Neural progenitor cell (in vitro differentiated cells): ENCODE results near the gene SGTA. TPM values are rescaled to one million over a fixed set of nuclear protein-coding genes. Genes with fewer than 3 reads are reported as not detected.

ENCODE experiments used
- DNase-seq: peaks from one replicate; pipeline ENCODE4 v3.0.0-alpha.2; 2016; ENCODE audit warnings: low spot score
- H2AFZ ChIP-seq: fragments of 200-600 bp; sonication (generic); replicated peaks from 2 replicates; pipeline ENCODE4 v1.6.1; 2016; ENCODE audit warnings: antibody characterized with exemption
- H3F3A ChIP-seq: fragments of 200-600 bp; sonication (generic); 2 replicates; pipeline ENCODE4 v1.6.1; 2016; ENCODE audit warnings: antibody characterized with exemption, low read depth
- H3K27ac ChIP-seq: fragments of 200-600 bp; sonication (generic); 2 replicates; pipeline ENCODE4 v1.5.1; 2016; ENCODE audit warnings: mild to moderate bottlenecking
- H3K27me3 ChIP-seq: fragments of 200-600 bp; sonication (generic); 2 replicates; pipeline ENCODE4 v1.6.1; 2016; ENCODE audit warnings: mild to moderate bottlenecking, moderate library complexity
- H3K36me3 ChIP-seq: fragments of 200-600 bp; sonication (generic); 2 replicates; pipeline ENCODE4 v1.5.1; 2016
- H3K4me1 ChIP-seq: fragments of 200-600 bp; sonication (generic); 2 replicates; pipeline ENCODE4 v1.6.1; 2016; ENCODE audit warnings: mixed run types
- H3K4me2 ChIP-seq: fragments of 200-600 bp; sonication (generic); 2 replicates; pipeline ENCODE4 v1.6.1; 2016
- H3K4me3 ChIP-seq: fragments of 200-600 bp; sonication (generic); 2 replicates; pipeline ENCODE4 v1.5.1; 2016
- H3K79me2 ChIP-seq: fragments of 200-600 bp; sonication (generic); 2 replicates; pipeline ENCODE4 v1.6.1; 2016; ENCODE audit warnings: low read depth
- H3K9ac ChIP-seq: fragments of 200-600 bp; sonication (generic); 2 replicates; pipeline ENCODE4 v1.6.1; 2016
- H3K9me3 ChIP-seq: fragments of 200-600 bp; sonication (generic); 2 replicates; pipeline ENCODE4 v1.5.1; 2016; ENCODE audit warnings: low read depth
- H4K20me1 ChIP-seq: fragments of 200-600 bp; sonication (generic); 2 replicates; pipeline ENCODE4 v1.6.1; 2016; ENCODE audit warnings: low read depth
- H3K27ac Mint-ChIP-seq: 3 replicates; pipeline ENCODE4 v1.8.0; 2021; ENCODE audit warnings: mixed read lengths
- H3K27me3 Mint-ChIP-seq: 2 replicates; pipeline ENCODE4 v1.8.0; 2022; ENCODE audit warnings: low read depth, mild to moderate bottlenecking, inconsistent platforms, moderate library complexity, mixed read lengths; ENCODE audit not compliant: insufficient read depth
- H3K36me3 Mint-ChIP-seq: 3 replicates; pipeline ENCODE4 v1.8.0; 2021; ENCODE audit warnings: mixed read lengths
- H3K4me1 Mint-ChIP-seq: 3 replicates; pipeline ENCODE4 v1.8.0; 2021; ENCODE audit warnings: mixed read lengths
- H3K4me3 Mint-ChIP-seq: 3 replicates; pipeline ENCODE4 v1.8.0; 2021; ENCODE audit warnings: mild to moderate bottlenecking, moderate library complexity, mixed read lengths
- H3K9me3 Mint-ChIP-seq: 3 replicates; pipeline ENCODE4 v1.8.0; 2020; ENCODE audit warnings: mixed read lengths
- EZH2 ChIP-seq: fragments of 200-600 bp; sonication (generic); IDR thresholded peaks from 2 replicates; pipeline ENCODE4 v1.6.1; 2017; ENCODE audit warnings: antibody characterized with exemption, mild to moderate bottlenecking, moderate library complexity
- EZH2phosphoT487 ChIP-seq: fragments of 200-600 bp; sonication (generic); IDR thresholded peaks from 2 replicates; pipeline ENCODE4 v1.6.1; 2017; ENCODE audit warnings: antibody characterized with exemption
- total RNA-seq: library from RNA; depleted of rRNA; stranded (reverse); fragments of >200 nt; gene quantifications from 2 replicates; pipeline ENCODE4 v1.2.3, GENCODE V29; 2015; ENCODE audit warnings: low replicate concordance
- TF ChIP-seq, protein P1 (sequence below): fragments of 200-600 bp; sonication (generic); IDR thresholded peaks from 2 replicates; pipeline ENCODE4 v1.5.1; 2017; ENCODE audit warnings: antibody characterized with exemption, mild to moderate bottlenecking

The SGTA gene
- total RNA-seq, 1 donor from 2014 or later: 30.9 TPM

DNA sequence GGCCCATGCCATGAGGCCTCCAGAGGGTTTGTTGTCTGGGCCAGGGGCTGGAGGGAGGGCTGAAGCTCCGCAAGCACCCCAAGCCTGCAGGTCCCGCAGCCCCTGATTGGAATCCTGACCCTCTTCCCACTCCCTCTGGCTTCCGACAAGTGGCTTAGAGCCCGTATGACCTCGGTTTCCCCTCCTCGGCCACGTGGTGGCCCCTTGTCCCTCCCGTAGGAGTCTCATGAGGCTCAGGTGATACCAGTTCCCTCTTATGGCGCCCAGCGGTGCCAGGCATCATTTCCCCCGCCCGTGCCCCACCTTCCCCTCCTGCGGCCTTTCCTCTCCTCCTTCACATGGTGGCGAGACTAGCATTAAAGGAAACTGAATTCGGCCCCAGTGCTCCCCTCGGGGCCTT lies 8.4 kb upstream of the SGTA start:
- Mint-ChIP-seq H3K27me3 (peaks cover 3% of the 10 kb centered on the region), H3K4me1 (peaks cover 7% of the 10 kb centered on the region), H3K27ac (no peak overlapping the region), H3K4me3 (no peak overlapping the region), H3K9me3 (no peaks in the 10 kb centered on the region), H3K36me3 (peaks cover 20% of the 10 kb centered on the region)
- H3K27me3 ChIP-seq: no peaks in the 10 kb centered on the region
- H3F3A ChIP-seq: no peaks in the 10 kb centered on the region
- H3K4me1 ChIP-seq: peaks cover 5% of the 10 kb centered on the region
- no peak overlapping the region for H3K9ac ChIP-seq
- TF ChIP-seq EZH2 (no peak), EZH2phosphoT487 (no peak)
- TF ChIP-seq, protein P1, sequence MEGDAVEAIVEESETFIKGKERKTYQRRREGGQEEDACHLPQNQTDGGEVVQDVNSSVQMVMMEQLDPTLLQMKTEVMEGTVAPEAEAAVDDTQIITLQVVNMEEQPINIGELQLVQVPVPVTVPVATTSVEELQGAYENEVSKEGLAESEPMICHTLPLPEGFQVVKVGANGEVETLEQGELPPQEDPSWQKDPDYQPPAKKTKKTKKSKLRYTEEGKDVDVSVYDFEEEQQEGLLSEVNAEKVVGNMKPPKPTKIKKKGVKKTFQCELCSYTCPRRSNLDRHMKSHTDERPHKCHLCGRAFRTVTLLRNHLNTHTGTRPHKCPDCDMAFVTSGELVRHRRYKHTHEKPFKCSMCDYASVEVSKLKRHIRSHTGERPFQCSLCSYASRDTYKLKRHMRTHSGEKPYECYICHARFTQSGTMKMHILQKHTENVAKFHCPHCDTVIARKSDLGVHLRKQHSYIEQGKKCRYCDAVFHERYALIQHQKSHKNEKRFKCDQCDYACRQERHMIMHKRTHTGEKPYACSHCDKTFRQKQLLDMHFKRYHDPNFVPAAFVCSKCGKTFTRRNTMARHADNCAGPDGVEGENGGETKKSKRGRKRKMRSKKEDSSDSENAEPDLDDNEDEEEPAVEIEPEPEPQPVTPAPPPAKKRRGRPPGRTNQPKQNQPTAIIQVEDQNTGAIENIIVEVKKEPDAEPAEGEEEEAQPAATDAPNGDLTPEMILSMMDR: no peak
- no peak for DNase-seq
- H2AFZ ChIP-seq: no peak overlapping the region
- no peak overlapping the region for H3K4me3 ChIP-seq
- H3K79me2 ChIP-seq: peaks cover 42% of the 10 kb centered on the region
- no peak overlapping the region for H3K27ac ChIP-seq
- no peaks in the 10 kb centered on the region for H3K36me3 ChIP-seq
- peaks cover 49% of the 10 kb centered on the region for H4K20me1 ChIP-seq
- H3K9me3 ChIP-seq: no peaks in the 10 kb centered on the region
- no peak overlapping the region for H3K4me2 ChIP-seq

DNA sequence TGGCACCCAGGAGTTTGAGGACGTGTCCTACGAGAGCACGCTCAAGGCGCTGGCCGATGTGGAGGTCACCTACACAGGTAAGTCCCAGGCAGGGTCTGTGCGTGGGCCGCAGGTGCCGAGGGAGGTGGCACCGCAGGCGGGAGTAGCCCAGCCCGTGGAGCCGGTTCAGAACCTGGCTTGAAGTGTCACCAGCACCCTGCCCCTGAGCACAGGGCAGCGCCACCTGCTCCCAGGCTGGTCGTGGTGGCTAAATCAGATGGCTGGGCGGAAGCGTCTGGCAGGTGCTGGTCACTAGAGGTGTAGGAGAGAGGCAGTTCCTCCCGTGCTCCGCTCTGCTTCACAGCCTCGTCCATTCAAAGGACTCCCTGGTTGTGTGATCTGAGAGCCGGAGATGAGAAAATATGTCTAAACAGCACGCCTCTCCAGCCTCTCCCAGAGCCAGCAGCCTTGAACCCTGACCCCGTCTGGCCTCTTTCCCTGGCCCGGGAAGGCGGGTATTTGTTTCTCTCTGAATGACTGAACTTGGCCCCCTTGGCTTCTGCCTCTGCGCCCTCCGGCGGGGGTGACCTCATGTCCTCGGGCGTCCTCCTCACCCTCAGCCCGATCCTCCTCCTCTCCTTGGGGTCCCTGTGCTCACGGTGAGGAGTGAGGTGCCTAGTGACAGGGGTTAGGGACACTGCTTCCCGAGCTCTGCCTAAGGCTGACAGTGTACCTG lies 7.6 kb upstream of the SGTA start:
- Histone ChIP-seq H2AFZ (no peak overlapping the region), H3K27ac (no peak overlapping the region), H3F3A (no peaks in the 10 kb centered on the region), H3K27me3 (no peaks in the 10 kb centered on the region), H3K4me2 (no peak overlapping the region), H3K9me3 (no peaks in the 10 kb centered on the region), H3K4me3 (no peak overlapping the region), H3K79me2 (peaks cover 49% of the 10 kb centered on the region), H3K9ac (no peak overlapping the region), H3K36me3 (no peaks in the 10 kb centered on the region), H4K20me1 (peaks cover 52% of the 10 kb centered on the region), H3K4me1 (peaks cover 7% of the 10 kb centered on the region)
- Mint-ChIP-seq H3K4me1 (peaks cover 10% of the 10 kb centered on the region), H3K9me3 (no peaks in the 10 kb centered on the region), H3K27ac (no peak overlapping the region), H3K27me3 (peaks cover 3% of the 10 kb centered on the region), H3K4me3 (no peak overlapping the region), H3K36me3 (peaks cover 15% of the 10 kb centered on the region)
- TF ChIP-seq EZH2 (no peak), EZH2phosphoT487 (no peak)
- TF ChIP-seq, protein P1: no peak
- DNase-seq: no peak

DNA sequence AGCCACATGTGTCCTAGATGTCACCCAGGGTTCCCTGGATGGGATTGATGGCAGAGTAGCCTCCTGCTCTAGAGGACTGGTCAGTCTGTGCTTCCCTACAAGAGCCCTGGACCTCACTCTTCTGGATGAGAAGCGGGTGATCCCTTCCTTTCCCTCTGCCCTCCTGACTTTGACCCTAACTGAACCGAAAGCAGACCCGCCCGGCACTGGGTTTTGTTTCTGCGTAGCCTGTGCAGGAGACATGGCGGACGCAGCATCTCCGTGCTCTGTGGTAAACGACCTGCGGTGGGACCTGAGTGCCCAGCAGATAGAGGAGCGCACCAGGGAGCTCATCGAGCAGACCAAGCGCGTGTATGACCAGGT lies 7.1 kb upstream of the SGTA start:
- no peak overlapping the region for H2AFZ ChIP-seq
- no peaks in the 10 kb centered on the region for H3K9me3 ChIP-seq
- Mint-ChIP-seq H3K36me3 (peaks cover 13% of the 10 kb centered on the region), H3K27me3 (peaks cover 3% of the 10 kb centered on the region), H3K27ac (no peak overlapping the region), H3K4me3 (no peak overlapping the region), H3K9me3 (no peaks in the 10 kb centered on the region), H3K4me1 (peaks cover 10% of the 10 kb centered on the region)
- no peak overlapping the region for H3K4me3 ChIP-seq
- no peaks in the 10 kb centered on the region for H3K36me3 ChIP-seq
- H3F3A ChIP-seq: no peaks in the 10 kb centered on the region
- no peak for DNase-seq
- no peak overlapping the region for H3K27ac ChIP-seq
- no peak overlapping the region for H3K4me2 ChIP-seq
- H4K20me1 ChIP-seq: peaks cover 50% of the 10 kb centered on the region
- H3K9ac ChIP-seq: no peak overlapping the region
- TF ChIP-seq EZH2phosphoT487 (no peak), EZH2 (no peak)
- TF ChIP-seq, protein P1: no peak
- peaks cover 53% of the 10 kb centered on the region for H3K79me2 ChIP-seq
- peaks cover 7% of the 10 kb centered on the region for H3K4me1 ChIP-seq
- H3K27me3 ChIP-seq: no peaks in the 10 kb centered on the region
